ENCODE results near the gene RASSF8.

Gene RASSF8

GRCh38 chr12:25993901-25994651 lies 35.6 kb downstream of the RASSF8 start:
- no peak for DNase-seq

GRCh38 chr12:25994901-25995625 lies 36.6 kb downstream of the RASSF8 start:
- DNase-seq, result no peak

- no peak for DNase-seq
Measured at GRCh38 chr12:25995906-25996305, 37.4 kb downstream of the RASSF8 start.

GRCh38 chr12:25996677-25997076 lies 38.2 kb downstream of the RASSF8 start:
- DNase-seq, result no peak

GRCh38 chr12:25997201-25997963 lies 38.9 kb downstream of the RASSF8 start:
- DNase-seq, result no peak

GRCh38 chr12:26000898-26001297 lies 42.4 kb downstream of the RASSF8 start:
- DNase-seq, result no peak

GRCh38 chr12:26001530-26001929 lies 43.0 kb downstream of the RASSF8 start:
- no peak for DNase-seq

GRCh38 chr12:26003065-26003464 lies 44.6 kb downstream of the RASSF8 start:
- no peak for DNase-seq

GRCh38 chr12:26007566-26007965 lies 49.1 kb downstream of the RASSF8 start:
- DNase-seq, result no peak

- no peak for DNase-seq
Measured at GRCh38 chr12:26009593-26009992, 51.1 kb downstream of the RASSF8 start.

GRCh38 chr12:26010293-26010821 lies 51.9 kb downstream of the RASSF8 start:
- DNase-seq, result no peak

GRCh38 chr12:26011099-26011498 lies 52.6 kb downstream of the RASSF8 start:
- no peak for DNase-seq

- no peak for DNase-seq
Measured at GRCh38 chr12:26014085-26014484, 55.6 kb downstream of the RASSF8 start.

GRCh38 chr12:26016516-26016915 lies 58.0 kb downstream of the RASSF8 start:
- DNase-seq, result no peak

GRCh38 chr12:26017484-26018211 lies 59.2 kb downstream of the RASSF8 start:
- DNase-seq, result no peak

GRCh38 chr12:26018926-26019325 lies 60.4 kb downstream of the RASSF8 start:
- no peak for DNase-seq

GRCh38 chr12:26021534-26021933 lies 63.1 kb downstream of the RASSF8 start:
- no peak for DNase-seq

GRCh38 chr12:26022043-26022442 lies 63.6 kb downstream of the RASSF8 start:
- DNase-seq, result no peak

GRCh38 chr12:26026713-26027112 lies 68.2 kb downstream of the RASSF8 start:
- no peak for DNase-seq

- DNase-seq, result no peak
Measured at GRCh38 chr12:26027401-26027800, 68.9 kb downstream of the RASSF8 start.

GRCh38 chr12:26028953-26029735 lies 70.7 kb downstream of the RASSF8 start:
- DNase-seq, result no peak

- no peak for DNase-seq
Measured at GRCh38 chr12:26029736-26030022, 71.2 kb downstream of the RASSF8 start.
